SJSA1 (cell line): ENCODE results near the gene SH3RF3. TPM values are rescaled to one million over a fixed set of nuclear protein-coding genes. Genes with fewer than 3 reads are reported as not detected.
"Not testable (repeated sequence)": the region's sequence is repeated elsewhere in the genome, so short reads cannot be mapped to it uniquely, and the experiment has no call there.

ENCODE experiments used
- DNase-seq, 2 experiments: peaks; one replicate each; pipeline ENCODE4 v3.0.0-alpha.2; 2015 to 2020; ENCODE audit warnings: low spot score in 2 of 2, low read depth in 1 of 2
- H3K27ac ChIP-seq: fragments of 250-450 bp; sonication (Bioruptor Pico); 2 replicates; pipeline ENCODE4 v1.5.1; 2020; ENCODE audit warnings: mild to moderate bottlenecking, moderate library complexity
- H3K27me3 ChIP-seq: fragments of 250-450 bp; sonication (Bioruptor Pico); replicated peaks from 2 replicates; pipeline ENCODE4 v1.5.1; 2020; ENCODE audit warnings: mild to moderate bottlenecking, moderate library complexity
- H3K36me3 ChIP-seq: fragments of 250-450 bp; sonication (Bioruptor Pico); 2 replicates; pipeline ENCODE4 v1.5.1; 2020; ENCODE audit warnings: mild to moderate bottlenecking
- H3K4me1 ChIP-seq: fragments of 250-450 bp; sonication (Bioruptor Pico); replicated peaks from 2 replicates; pipeline ENCODE4 v1.6.1; 2021; ENCODE audit warnings: mild to moderate bottlenecking
- H3K4me3 ChIP-seq: fragments of 250-450 bp; sonication (Bioruptor Pico); 2 replicates; pipeline ENCODE4 v1.5.1; 2020; ENCODE audit warnings: mild to moderate bottlenecking
- H3K9me3 ChIP-seq: fragments of 250-450 bp; sonication (Bioruptor Pico); replicated peaks from 2 replicates; pipeline ENCODE4 v1.5.1; 2020; ENCODE audit warnings: mild to moderate bottlenecking
- total RNA-seq: library from RNA; depleted of rRNA; stranded (reverse); fragments of >200 nt; shearing (Covaris generic); gene quantifications from 2 replicates; pipeline ENCODE4 v1.2.3, GENCODE V29; 2014

Gene SH3RF3
- total RNA-seq, 1 experiment from 2014 or later, result 6.1 TPM

GRCh38 chr2:109098251-109098920 lies 30.6 kb upstream of the SH3RF3 start:
- H3K36me3 ChIP-seq, result no peaks in the 10 kb centered on the region
- H3K4me3 ChIP-seq, result no peak overlapping the region
- H3K27me3 ChIP-seq, result no peaks in the 10 kb centered on the region
- no peak overlapping the region for H3K27ac ChIP-seq
- H3K4me1 ChIP-seq, result 0 out of 2 replicates have a peak, but pooled peaks cover 3% of the 10 kb centered on the region
- no peaks in the 10 kb centered on the region for H3K9me3 ChIP-seq
- DNase-seq, result no peak

GRCh38 chr2:109098921-109099273 lies 30.1 kb upstream of the SH3RF3 start:
- H3K4me1 ChIP-seq, result 0 out of 2 replicates have a peak, but pooled peaks cover 3% of the 10 kb centered on the region

GRCh38 chr2:109102588-109103233 lies 26.3 kb upstream of the SH3RF3 start:
- Histone ChIP-seq H3K36me3 (no peaks in the 10 kb centered on the region), H3K27me3 (no peaks in the 10 kb centered on the region), H3K27ac (no peak overlapping the region), H3K9me3 (no peaks in the 10 kb centered on the region), H3K4me1 (0 out of 2 replicates have a peak, but pooled peaks cover 3% of the 10 kb centered on the region), H3K4me3 (no peak overlapping the region)
- no peak for DNase-seq

More at GRCh38 chr2:109098921-109099273, 30.1 kb upstream of the SH3RF3 start:
- Histone ChIP-seq H3K27ac (no peak overlapping the region), H3K9me3 (no peaks in the 10 kb centered on the region), H3K36me3 (no peaks in the 10 kb centered on the region), H3K27me3 (no peaks in the 10 kb centered on the region), H3K4me3 (no peak overlapping the region)
- no peak for DNase-seq

GRCh38 chr2:109105113-109105512 lies 23.9 kb upstream of the SH3RF3 start:
- no peak overlapping the region for H3K4me3 ChIP-seq
- peak in 1 of 2 experiments; percentile 5 for DNase-seq
- no peaks in the 10 kb centered on the region for H3K36me3 ChIP-seq
- no peaks in the 10 kb centered on the region for H3K4me1 ChIP-seq
- no peaks in the 10 kb centered on the region for H3K9me3 ChIP-seq
- no peaks in the 10 kb centered on the region for H3K27me3 ChIP-seq
- H3K27ac ChIP-seq, result no peak overlapping the region

GRCh38 chr2:109108740-109109139 lies 20.3 kb upstream of the SH3RF3 start:
- no peaks in the 10 kb centered on the region for H3K27me3 ChIP-seq
- no peak overlapping the region for H3K27ac ChIP-seq
- peak in 1 of 2 experiments; percentile 19 for DNase-seq
- no peak overlapping the region for H3K4me3 ChIP-seq
- no peaks in the 10 kb centered on the region for H3K9me3 ChIP-seq
- H3K36me3 ChIP-seq, result no peaks in the 10 kb centered on the region
- H3K4me1 ChIP-seq, result no peaks in the 10 kb centered on the region

- Histone ChIP-seq H3K27me3 (no peaks in the 10 kb centered on the region), H3K4me1 (no peaks in the 10 kb centered on the region), H3K4me3 (no peak overlapping the region), H3K27ac (no peak overlapping the region), H3K9me3 (no peaks in the 10 kb centered on the region), H3K36me3 (no peaks in the 10 kb centered on the region)
- no peak for DNase-seq
Observed at GRCh38 chr2:109109342-109109741, 19.7 kb upstream of the SH3RF3 start.

- H3K9me3 ChIP-seq, result no peaks in the 10 kb centered on the region
- H3K36me3 ChIP-seq, result no peaks in the 10 kb centered on the region
- no peak overlapping the region for H3K27ac ChIP-seq
- H3K27me3 ChIP-seq, result no peaks in the 10 kb centered on the region
- H3K4me1 ChIP-seq, result no peaks in the 10 kb centered on the region
- H3K4me3 ChIP-seq, result no peak overlapping the region
- no peak for DNase-seq
Observed at GRCh38 chr2:109110170-109110569, 18.8 kb upstream of the SH3RF3 start.

- H3K27me3 ChIP-seq, H3K9me3 ChIP-seq, H3K36me3 ChIP-seq, H3K27ac ChIP-seq, H3K4me1 ChIP-seq, H3K4me3 ChIP-seq: not testable (repeated sequence)
- peak in 1 of 2 experiments; percentile 19 for DNase-seq
Observed at GRCh38 chr2:109117181-109117580, 11.8 kb upstream of the SH3RF3 start.

- peak in 1 of 2 experiments; percentile 15 for DNase-seq
- no peak overlapping the region for H3K4me3 ChIP-seq
- no peaks in the 10 kb centered on the region for H3K27me3 ChIP-seq
- H3K27ac ChIP-seq, result no peak overlapping the region
- H3K9me3 ChIP-seq, result no peaks in the 10 kb centered on the region
- H3K36me3 ChIP-seq, result no peaks in the 10 kb centered on the region
- H3K4me1 ChIP-seq, result no peaks in the 10 kb centered on the region
Observed at GRCh38 chr2:109117780-109118179, 11.2 kb upstream of the SH3RF3 start.

GRCh38 chr2:109118321-109118720 lies 10.7 kb upstream of the SH3RF3 start:
- H3K27me3 ChIP-seq, result no peaks in the 10 kb centered on the region
- no peaks in the 10 kb centered on the region for H3K36me3 ChIP-seq
- H3K27ac ChIP-seq, result no peak overlapping the region
- peak in 1 of 2 experiments; percentile 21 for DNase-seq
- H3K4me1 ChIP-seq, result no peaks in the 10 kb centered on the region
- H3K9me3 ChIP-seq, result no peaks in the 10 kb centered on the region
- no peak overlapping the region for H3K4me3 ChIP-seq

GRCh38 chr2:109120166-109120565 lies 8.8 kb upstream of the SH3RF3 start:
- no peak for DNase-seq
- Histone ChIP-seq H3K4me1 (peaks cover 7% of the 10 kb centered on the region), H3K27me3 (no peaks in the 10 kb centered on the region), H3K4me3 (no peak overlapping the region), H3K9me3 (no peaks in the 10 kb centered on the region), H3K27ac (no peak overlapping the region), H3K36me3 (no peaks in the 10 kb centered on the region)

GRCh38 chr2:109120686-109121085 lies 8.3 kb upstream of the SH3RF3 start:
- not testable (repeated sequence) for H3K4me3 ChIP-seq, H3K36me3 ChIP-seq, H3K9me3 ChIP-seq, H3K27me3 ChIP-seq, H3K27ac ChIP-seq
- peaks cover 12% of the 10 kb centered on the region for H3K4me1 ChIP-seq
- peak in 1 of 2 experiments; percentile 18 for DNase-seq

GRCh38 chr2:109123586-109124201 lies 5.3 kb upstream of the SH3RF3 start:
- no peaks in the 10 kb centered on the region for H3K36me3 ChIP-seq
- no peaks in the 10 kb centered on the region for H3K9me3 ChIP-seq
- peak in 1 of 2 experiments; percentile 22 for DNase-seq
- no peak overlapping the region for H3K4me3 ChIP-seq
- no peaks in the 10 kb centered on the region for H3K27me3 ChIP-seq
- no peak overlapping the region for H3K27ac ChIP-seq
- peaks cover 43% of the 10 kb centered on the region for H3K4me1 ChIP-seq

- Histone ChIP-seq H3K4me1 (peaks cover 56% of the 10 kb centered on the region), H3K27ac (peak overlapping the region; percentile 47), H3K9me3 (no peaks in the 10 kb centered on the region), H3K27me3 (no peaks in the 10 kb centered on the region), H3K36me3 (peaks cover 6% of the 10 kb centered on the region; the same call in 1 of the 2 replicates), H3K4me3 (no peak overlapping the region)
- DNase-seq, result peak in 1 of 2 experiments; percentile 61
Observed at GRCh38 chr2:109124982-109125592, 3.9 kb upstream of the SH3RF3 start.
